Vagina (tissue), 2 donors: ENCODE data around the gene CSNK1A1.
A peak's percentile ranks its signal among the peaks of the same experiment; 100 is the strongest.

Experiments used
- POLR2A ChIP-seq, 2 donors: fragments of 450-650 bp; IDR thresholded peaks; one replicate each; pipeline ENCODE4 v1.6.1; 2017; ENCODE audit warnings: antibody characterized with exemption in 2 of 2, mild to moderate bottlenecking in 2 of 2, moderate library complexity in 2 of 2
- TF ChIP-seq, protein P1 (sequence below), 3 experiments: fragments of 450-650 bp in 2 of 3; fragments of 200-600 bp in 1 of 3; sonication (generic) in 1 of 3; IDR thresholded peaks; one replicate each; pipeline ENCODE4 v1.5.1; 2017 to 2019; ENCODE audit warnings: antibody characterized with exemption in 3 of 3, mild to moderate bottlenecking in 2 of 3, moderate library complexity in 2 of 3

DNA sequence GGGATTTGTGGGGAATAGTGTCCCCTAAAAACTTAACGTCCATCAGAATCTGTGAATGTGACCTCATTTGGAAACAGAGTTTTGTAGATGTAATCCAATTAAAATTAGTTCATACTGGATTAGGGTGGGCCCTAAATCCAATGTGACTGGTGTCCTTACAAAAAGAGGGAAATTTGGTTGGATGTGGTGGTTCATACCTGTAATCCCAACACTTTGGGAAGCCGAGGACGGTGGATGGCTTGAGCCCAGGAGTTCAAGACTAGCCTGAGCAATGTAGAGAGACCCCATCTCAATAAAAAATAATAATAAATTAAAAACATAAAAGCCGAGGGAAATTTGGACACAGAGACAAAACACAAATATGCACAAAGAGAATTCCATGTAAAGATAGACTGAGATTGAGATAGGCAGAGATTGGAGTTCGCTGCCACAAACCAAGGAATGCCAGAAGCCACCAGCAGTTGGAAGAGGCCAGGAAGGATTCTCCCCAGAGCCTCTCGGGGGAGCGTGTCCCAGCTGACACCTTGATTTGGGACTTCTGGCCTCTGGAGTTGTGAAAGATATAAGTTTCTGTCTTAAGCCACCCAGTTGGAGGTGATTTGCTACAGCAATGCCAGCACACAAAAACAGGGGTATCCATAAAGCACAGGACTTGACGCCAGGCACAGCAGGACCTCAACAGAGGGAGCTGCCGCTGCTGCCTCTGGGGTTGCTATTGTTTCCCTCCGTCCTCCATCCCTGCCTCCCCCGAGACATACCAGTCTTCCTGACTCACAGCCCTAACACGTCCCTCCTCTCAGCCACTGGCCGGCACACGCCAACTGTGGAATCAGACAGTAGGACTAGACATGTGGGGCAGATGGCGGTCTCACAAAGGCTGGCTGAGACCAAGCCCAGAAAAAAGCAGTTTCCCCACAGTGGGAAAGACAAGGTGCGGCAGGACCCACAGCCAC lies 98.3 kb downstream of the CSNK1A1 start:
- TF ChIP-seq, protein P1, sequence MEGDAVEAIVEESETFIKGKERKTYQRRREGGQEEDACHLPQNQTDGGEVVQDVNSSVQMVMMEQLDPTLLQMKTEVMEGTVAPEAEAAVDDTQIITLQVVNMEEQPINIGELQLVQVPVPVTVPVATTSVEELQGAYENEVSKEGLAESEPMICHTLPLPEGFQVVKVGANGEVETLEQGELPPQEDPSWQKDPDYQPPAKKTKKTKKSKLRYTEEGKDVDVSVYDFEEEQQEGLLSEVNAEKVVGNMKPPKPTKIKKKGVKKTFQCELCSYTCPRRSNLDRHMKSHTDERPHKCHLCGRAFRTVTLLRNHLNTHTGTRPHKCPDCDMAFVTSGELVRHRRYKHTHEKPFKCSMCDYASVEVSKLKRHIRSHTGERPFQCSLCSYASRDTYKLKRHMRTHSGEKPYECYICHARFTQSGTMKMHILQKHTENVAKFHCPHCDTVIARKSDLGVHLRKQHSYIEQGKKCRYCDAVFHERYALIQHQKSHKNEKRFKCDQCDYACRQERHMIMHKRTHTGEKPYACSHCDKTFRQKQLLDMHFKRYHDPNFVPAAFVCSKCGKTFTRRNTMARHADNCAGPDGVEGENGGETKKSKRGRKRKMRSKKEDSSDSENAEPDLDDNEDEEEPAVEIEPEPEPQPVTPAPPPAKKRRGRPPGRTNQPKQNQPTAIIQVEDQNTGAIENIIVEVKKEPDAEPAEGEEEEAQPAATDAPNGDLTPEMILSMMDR (IDR thresholded peaks at IDR 0.05): no peak
- TF ChIP-seq POLR2A (IDR thresholded peaks at IDR 0.05): peak in 1 of 2 donors; percentile 17
